Endothelial cell of umbilical vein (primary cell): ENCODE measurements around the gene BICD2. TPM values are rescaled to one million over a fixed set of nuclear protein-coding genes. Genes with fewer than 3 reads are reported as not detected.

Source experiments
- BruUV-seq: library from RNA; stranded (reverse); fragments of 400-500 nt; replicated peaks from 2 replicates; lab custom pipeline; 2021; lab: Mats Ljungman, UMichigan
- CTCF ChIA-PET: fragments of 300-600, 350-600 bp; sonication (Branson Sonifier 250); formaldehyde crosslinking; loops from one replicate; lab custom pipeline; 2021; ENCODE audit warnings: antibody characterized with exemption, inconsistent platforms; lab: Charles Lee
- POLR2A ChIA-PET: fragments of 300-600, 350-600 bp; sonication (Branson Sonifier 250); formaldehyde crosslinking; loops from one replicate; lab custom pipeline; 2021; ENCODE audit warnings: antibody characterized with exemption, inconsistent platforms; lab: Charles Lee
- DNase-seq: peaks from one replicate; pipeline ENCODE4 v3.0.0-alpha.2; 2011; ENCODE audit warnings: low read depth, low spot score
- FAIRE-seq: peaks from 2 replicates; lab custom pipeline; 2011; peaks lifted over from hg19 to GRCh38; lab: Jason Lieb, UNC
- H2AFZ ChIP-seq: 2 replicates; pipeline ENCODE4 v1.6.0; 2012; ENCODE audit warnings: low read depth, low read length, control low read depth, inconsistent platforms
- H3K27ac ChIP-seq: 2 replicates; pipeline ENCODE4 v1.5.1; 2011; ENCODE audit warnings: low read depth, mild to moderate bottlenecking, control low read depth, low read length, moderate library complexity; ENCODE audit not compliant: insufficient read depth
- H3K27me3 ChIP-seq, 2 experiments: 2 replicates each; pipeline versions ENCODE4 v1.6.0 to v1.6.1; 2011; ENCODE audit warnings: low read length in 2 of 2, mixed read lengths in 1 of 2; ENCODE audit not compliant: control insufficient read depth in 2 of 2, insufficient read depth in 2 of 2
- H3K36me3 ChIP-seq, 2 experiments: 2 replicates in 1 of 2; 3 replicates in 1 of 2; pipeline ENCODE4 v1.5.1; 2011; ENCODE audit warnings: low read length in 2 of 2, mild to moderate bottlenecking in 1 of 2, moderate library complexity in 1 of 2; ENCODE audit not compliant: control insufficient read depth in 2 of 2, insufficient read depth in 2 of 2; ENCODE audit errors: extremely low read depth in 1 of 2
- H3K4me1 ChIP-seq: 3 replicates; pipeline ENCODE4 v1.5.1; 2011; ENCODE audit warnings: mild to moderate bottlenecking, low read length; ENCODE audit not compliant: control insufficient read depth, insufficient read depth; ENCODE audit errors: extremely low read depth
- H3K4me2 ChIP-seq: 2 replicates; pipeline ENCODE4 v1.6.1; 2011; ENCODE audit warnings: low read length, control low read depth, mixed read lengths; ENCODE audit not compliant: insufficient read depth
- H3K4me3 ChIP-seq, 3 experiments: fragments of 200-600 bp in 1 of 3; sonication (generic), shearing (Covaris generic) in 1 of 3; replicated peaks in 1 of 3; 2 replicates each; pipeline ENCODE4 v1.5.1; 2011 to 2016; ENCODE audit warnings: control low read depth in 3 of 3, low read length in 3 of 3, mild to moderate bottlenecking in 2 of 3, inconsistent platforms in 1 of 3, low read depth in 1 of 3, moderate library complexity in 1 of 3; ENCODE audit not compliant: insufficient read depth in 1 of 3
- H3K79me2 ChIP-seq: 2 replicates; pipeline ENCODE4 v1.6.0; 2012; ENCODE audit warnings: low read length, inconsistent platforms; ENCODE audit not compliant: control insufficient read depth, insufficient read depth
- H3K9ac ChIP-seq: replicated peaks from 2 replicates; pipeline ENCODE3; 2011; ENCODE audit warnings: low read length, control low read depth; ENCODE audit not compliant: insufficient read depth; ENCODE audit errors: extremely low read depth
- H3K9me1 ChIP-seq: replicated peaks from 3 replicates; pipeline ENCODE4 v1.6.0; 2011; ENCODE audit warnings: mild to moderate bottlenecking, low read length; ENCODE audit not compliant: control insufficient read depth, insufficient read depth; ENCODE audit errors: extremely low read depth
- H3K9me3 ChIP-seq: replicated peaks from 2 replicates; pipeline ENCODE4 v1.5.1; 2012; ENCODE audit warnings: low read length, inconsistent platforms; ENCODE audit not compliant: control insufficient read depth, insufficient read depth
- H4K20me1 ChIP-seq: replicated peaks from 2 replicates; pipeline ENCODE3; 2011; ENCODE audit warnings: mild to moderate bottlenecking, low read length; ENCODE audit not compliant: control insufficient read depth, insufficient read depth; ENCODE audit errors: extremely low read depth
- CTCF ChIP-seq, 2 donors: IDR thresholded peaks; 1 replicate in 1 of 2; 2 replicates in 1 of 2; pipeline ENCODE4 v1.5.1; 2011; ENCODE audit warnings: low read length in 2 of 2, mild to moderate bottlenecking in 2 of 2, moderate library complexity in 2 of 2, control low read depth in 1 of 2, inconsistent platforms in 1 of 2, low read depth in 1 of 2; ENCODE audit not compliant: insufficient read depth in 1 of 2; ENCODE audit errors: extremely low read depth in 1 of 2
- FOS ChIP-seq: IDR thresholded peaks from 2 replicates; pipeline ENCODE4 v1.6.1; 2011; ENCODE audit warnings: mild to moderate bottlenecking, low read length, moderate library complexity, borderline replicate concordance; ENCODE audit not compliant: insufficient read depth
- GATA2 ChIP-seq: IDR thresholded peaks from 2 replicates; pipeline ENCODE4 v1.7.0; 2011; ENCODE audit warnings: low read depth, mild to moderate bottlenecking, moderate library complexity, mixed read lengths, low read length; ENCODE audit not compliant: insufficient read length, insufficient read depth
- POLR2A ChIP-seq: IDR thresholded peaks from 2 replicates; pipeline ENCODE4 v1.6.1; 2012; ENCODE audit warnings: low read depth, mild to moderate bottlenecking, control low read depth, low read length
- dilution Hi-C: fragments of 300-500 bp; cut with MboI; formaldehyde crosslinking; loops from one replicate; pipeline ENCODE4 v1.15.0; 2019; ENCODE audit warnings: low sequenced_read_pairs; ENCODE audit not compliant: extremely low pct_ligation_motif_present
- intact Hi-C: fragments of 100-400 bp; cut with micrococcal nuclease; formaldehyde crosslinking; loops from one replicate; pipeline ENCODE4 v1.10.0; 2022
- polyA plus RNA-seq, 4 experiments: library from polyadenylated mRNA; depleted of rRNA in 3 of 4; stranded (reverse) in 3 of 4; unstranded in 1 of 4; fragments of >200 nt; gene quantifications; 2 replicates each; pipeline versions ENCODE4 v1.2.1 to v1.2.3, GENCODE V29; 2011 to 2012; ENCODE audit warnings: missing spikeins in 1 of 4
- total RNA-seq: library from RNA; stranded (reverse); gene quantifications from 2 replicates; pipeline ENCODE4 v1.2.3, GENCODE V29; 2021
- TF ChIP-seq, protein P1 (sequence below): IDR thresholded peaks from 2 replicates; pipeline ENCODE4 v1.6.1; 2011; ENCODE audit not compliant: insufficient read depth, insufficient read length

Gene BICD2
- total and polyA plus RNA-seq, 2 donors (not counting 3 experiments of a cell fraction or from before 2014, with no cell fraction given): 14.3 to 39.3 TPM

- ChIA-PET CTCF (interaction anchor here (6.9 kb wide), 1 partner anchor 77 kb away, joined by 226 read pairs; no protein-coding TSS in a partner anchor), POLR2A (no interaction called here)
- dilution Hi-C loops: no loop called here
- FAIRE-seq (no peak), DNase-seq (no peak)
- intact Hi-C loops: loop anchor here (5.0 kb wide), 2 partner anchors 467 to 657 kb away; partner anchors contain the start of genes CENPP and NOL8
- Histone ChIP-seq H3K9me1 (no peaks in the 10 kb centered on the region), H3K27ac (no peak overlapping the region), H3K79me2 (no peaks in the 10 kb centered on the region), H3K9me3 (no peaks in the 10 kb centered on the region), H3K9ac (no peak overlapping the region), H3K36me3 (no peaks in the 10 kb centered on the region), H2AFZ (no peak overlapping the region), H3K4me2 (no peak overlapping the region), H3K4me3 (no peak overlapping the region), H3K4me1 (no peaks in the 10 kb centered on the region), H4K20me1 (no peaks in the 10 kb centered on the region), H3K27me3 (peaks cover 15 to 18% of the 10 kb centered on the region in 2 experiments)
- no TSS peak for BruUV-seq
- TF ChIP-seq FOS (no peak), GATA2 (no peak), POLR2A (no peak)
- TF ChIP-seq, protein P1, sequence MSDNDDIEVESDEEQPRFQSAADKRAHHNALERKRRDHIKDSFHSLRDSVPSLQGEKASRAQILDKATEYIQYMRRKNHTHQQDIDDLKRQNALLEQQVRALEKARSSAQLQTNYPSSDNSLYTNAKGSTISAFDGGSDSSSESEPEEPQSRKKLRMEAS: no peak
These were observed 29.8 kb upstream of the BICD2 start for GRCh38 chr9:92794426-92794825.

GRCh38 chr9:92790542-92791527 is 26.2 kb upstream of the BICD2 start:
- Histone ChIP-seq H3K27ac (no peak overlapping the region), H3K9me1 (no peaks in the 10 kb centered on the region), H3K4me3 (no peak overlapping the region), H3K79me2 (no peaks in the 10 kb centered on the region), H3K9ac (no peak overlapping the region), H2AFZ (no peak overlapping the region), H3K9me3 (no peaks in the 10 kb centered on the region), H4K20me1 (no peaks in the 10 kb centered on the region), H3K27me3 (peaks cover 4 to 8% of the 10 kb centered on the region in 2 experiments), H3K4me2 (no peak overlapping the region), H3K36me3 (no peaks in the 10 kb centered on the region), H3K4me1 (no peaks in the 10 kb centered on the region)
- intact Hi-C loops: loop anchor here (1.0 to 5.0 kb wide), 6 partner anchors 26 to 654 kb away; partner anchors contain the start of genes CENPP and NOL8
- BruUV-seq: no TSS peak
- CTCF ChIA-PET: interaction anchor here (0.6 to 6.9 kb wide), 42 partner anchors 9 to 653 kb away, joined by 3 to 226 read pairs (median 4); partner anchors contain the start of genes BICD2, CENPP, IPPK and NOL8
- DNase-seq (peak; percentile 84), FAIRE-seq (peak; percentile 95)
- dilution Hi-C loops: no loop called here
- peak; percentile 68 to 73 for TF ChIP-seq CTCF (IDR thresholded peaks at IDR 0.05; ENCODE audit: extremely low read depth in 1 of 2, insufficient read depth in 1 of 2, low read depth in 1 of 2, low read length in 2 of 2)
- TF ChIP-seq GATA2: no peak
- POLR2A ChIA-PET: interaction anchor here (1.2 kb wide), 1 partner anchor 84 kb away, joined by 4 read pairs; no protein-coding TSS in a partner anchor
